GM21528 (cell line): ENCODE data around the gene RAI14.

Experiments
- ATAC-seq: cut with Tn5 transposase; IDR thresholded peaks from one replicate; pipeline ENCODE4 v1.9.1; 2021; ENCODE audit warnings: mild to moderate bottlenecking, moderate library complexity; ENCODE audit not compliant: unreplicated experiment, low FRiP score

Gene RAI14

GRCh38 chr5:34656001-34656699 lies at the start of gene RAI14:
TSS of gene RAI14 (plus strand) at chr5:34656328. CDS start at chr5:34686920, 30,592 bp downstream.
- peak; percentile 50 for ATAC-seq

GRCh38 chr5:34608368-34608767 lies 47.8 kb upstream of the RAI14 start:
- ATAC-seq: no peak

- no peak for ATAC-seq
These were observed 47.1 kb upstream of the RAI14 start for GRCh38 chr5:34608859-34609648.

- ATAC-seq: no peak
These were observed 46.1 kb upstream of the RAI14 start for GRCh38 chr5:34609951-34610441.

- no peak for ATAC-seq
These were observed 45.6 kb upstream of the RAI14 start for GRCh38 chr5:34610546-34610945.

GRCh38 chr5:34611464-34612415 lies 44.4 kb upstream of the RAI14 start:
- no peak for ATAC-seq

- ATAC-seq: no peak
These were observed 39.5 kb upstream of the RAI14 start for GRCh38 chr5:34616651-34617050.

GRCh38 chr5:34618371-34619065 lies 37.6 kb upstream of the RAI14 start:
- ATAC-seq: no peak

GRCh38 chr5:34620185-34620584 lies 35.9 kb upstream of the RAI14 start:
- no peak for ATAC-seq

GRCh38 chr5:34621277-34622097 lies 34.6 kb upstream of the RAI14 start:
- ATAC-seq: no peak

- no peak for ATAC-seq
These were observed 34.1 kb upstream of the RAI14 start for GRCh38 chr5:34622098-34622400.

- ATAC-seq: no peak
These were observed 31.4 kb upstream of the RAI14 start for GRCh38 chr5:34624691-34625090.

GRCh38 chr5:34625246-34625645 lies 30.9 kb upstream of the RAI14 start:
- ATAC-seq: no peak

GRCh38 chr5:34626036-34626435 lies 30.1 kb upstream of the RAI14 start:
- ATAC-seq: no peak

GRCh38 chr5:34626751-34627150 lies 29.4 kb upstream of the RAI14 start:
- no peak for ATAC-seq

GRCh38 chr5:34627794-34628193 lies 28.3 kb upstream of the RAI14 start:
- no peak for ATAC-seq

- ATAC-seq: no peak
These were observed 27.8 kb upstream of the RAI14 start for GRCh38 chr5:34628373-34628772.

- ATAC-seq: no peak
These were observed 25.5 kb upstream of the RAI14 start for GRCh38 chr5:34630596-34630995.

- no peak for ATAC-seq
These were observed 23.2 kb upstream of the RAI14 start for GRCh38 chr5:34632807-34633422.
